Kidney (tissue), 14 donors: ENCODE results near the gene PCDHGB3. TPM values are rescaled to one million over a fixed set of nuclear protein-coding genes. Genes with fewer than 3 reads are reported as not detected.
"Not testable (repeated sequence)": the region's sequence is repeated elsewhere in the genome, so short reads cannot be mapped to it uniquely, and the experiment has no call there.

Source experiments
- DNase-seq, 5 donors: peaks; one replicate each; pipeline ENCODE4 v3.0.0-alpha.2; 2013 to 2020
- FAIRE-seq: peaks from 2 replicates; lab custom pipeline; 2012; peaks lifted over from hg19 to GRCh38; lab: Jason Lieb, UNC
- H3K27ac ChIP-seq, 2 donors: one replicate each; pipeline ENCODE4 v1.7.0; 2013; ENCODE audit warnings: low read depth in 2 of 2, low read length in 2 of 2, inconsistent platforms in 1 of 2
- H3K27me3 ChIP-seq: one replicate; pipeline ENCODE4 v1.7.1; 2013; ENCODE audit warnings: low read length, inconsistent platforms; ENCODE audit not compliant: control insufficient read depth, insufficient read depth
- H3K36me3 ChIP-seq, 3 donors: one replicate each; pipeline versions ENCODE4 v1.7.0 to v1.7.1; 2013; ENCODE audit warnings: low read length in 3 of 3, control low read depth in 1 of 3, inconsistent platforms in 1 of 3; ENCODE audit not compliant: insufficient read depth in 3 of 3, control insufficient read depth in 2 of 3
- H3K4me1 ChIP-seq, 3 donors: one replicate each; pipeline versions ENCODE4 v1.7.0 to v1.7.1; 2013; ENCODE audit warnings: low read length in 3 of 3, inconsistent platforms in 1 of 3, low read depth in 1 of 3; ENCODE audit not compliant: control insufficient read depth in 2 of 3, insufficient read depth in 2 of 3
- H3K4me3 ChIP-seq, 3 donors: one replicate each; pipeline versions ENCODE4 v1.7.0 to v1.8.1; 2013; ENCODE audit warnings: low read length in 3 of 3, control low read depth in 1 of 3, inconsistent platforms in 1 of 3
- H3K9ac ChIP-seq, 3 donors: one replicate each; pipeline versions ENCODE4 v1.7.0 to v1.7.1; 2013; ENCODE audit warnings: low read length in 3 of 3, control low read depth in 1 of 3, inconsistent platforms in 1 of 3
- H3K9me3 ChIP-seq, 3 donors: one replicate each; pipeline versions ENCODE4 v1.7.0 to v1.7.1; 2013; ENCODE audit warnings: low read length in 3 of 3, control low read depth in 1 of 3, inconsistent platforms in 1 of 3; ENCODE audit not compliant: control insufficient read depth in 2 of 3, insufficient read depth in 1 of 3
- intact Hi-C: fragments of 100-400 bp; cut with DNase I; formaldehyde crosslinking; loops from one replicate; pipeline ENCODE4 v1.11.1; 2022
- polyA plus RNA-seq: library from polyadenylated mRNA; stranded (reverse); fragments of 350-450 nt; fragmentation: Illumina TruSeq; extraction: RNeasy Lipid Tissue Mini Kit (QIAGEN cat#74804); gene quantifications from one replicate; pipeline ENCODE4 v1.2.3, GENCODE V29; 2014; ENCODE audit warnings: low read depth, low replicate concordance; ENCODE audit not compliant: insufficient read depth
- total RNA-seq: library from RNA; stranded (reverse); fragmentation: NEBNext Ultra II Directional; extraction: Animal tissue kit (Norgen Biotek cat#: 25700); gene quantifications from one replicate; pipeline ENCODE4 v1.2.1, GENCODE V29; 2021
- TF ChIP-seq, protein P1 (sequence below): IDR thresholded peaks from 3 replicates; pipeline ENCODE4 v1.5.1; 2012; ENCODE audit warnings: mild to moderate bottlenecking, moderate library complexity, borderline replicate concordance; ENCODE audit not compliant: insufficient read depth; ENCODE audit errors: extremely low read depth
- donor health status: control.
- donor health status: control.
- donor health status: control.
- donor health status: control.
- donor health status: control.
- donor health status: DM: yes; HTN: yes; CAD: no.
- donor health status: Normal renal cell carcinoma (clear cell type).

PCDHGB3 gene
- total and polyA plus RNA-seq, 2 donors from 2014 or later = 0.15 to 4.4 TPM

- H3K27me3 ChIP-seq = no peaks in the 10 kb centered on the region
- intact Hi-C loops = no loop called here
- no peak for FAIRE-seq
- H3K4me3 ChIP-seq = no peak overlapping the region
- TF ChIP-seq, protein P1, sequence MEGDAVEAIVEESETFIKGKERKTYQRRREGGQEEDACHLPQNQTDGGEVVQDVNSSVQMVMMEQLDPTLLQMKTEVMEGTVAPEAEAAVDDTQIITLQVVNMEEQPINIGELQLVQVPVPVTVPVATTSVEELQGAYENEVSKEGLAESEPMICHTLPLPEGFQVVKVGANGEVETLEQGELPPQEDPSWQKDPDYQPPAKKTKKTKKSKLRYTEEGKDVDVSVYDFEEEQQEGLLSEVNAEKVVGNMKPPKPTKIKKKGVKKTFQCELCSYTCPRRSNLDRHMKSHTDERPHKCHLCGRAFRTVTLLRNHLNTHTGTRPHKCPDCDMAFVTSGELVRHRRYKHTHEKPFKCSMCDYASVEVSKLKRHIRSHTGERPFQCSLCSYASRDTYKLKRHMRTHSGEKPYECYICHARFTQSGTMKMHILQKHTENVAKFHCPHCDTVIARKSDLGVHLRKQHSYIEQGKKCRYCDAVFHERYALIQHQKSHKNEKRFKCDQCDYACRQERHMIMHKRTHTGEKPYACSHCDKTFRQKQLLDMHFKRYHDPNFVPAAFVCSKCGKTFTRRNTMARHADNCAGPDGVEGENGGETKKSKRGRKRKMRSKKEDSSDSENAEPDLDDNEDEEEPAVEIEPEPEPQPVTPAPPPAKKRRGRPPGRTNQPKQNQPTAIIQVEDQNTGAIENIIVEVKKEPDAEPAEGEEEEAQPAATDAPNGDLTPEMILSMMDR = no peak
- no peaks in the 10 kb centered on the region for H3K36me3 ChIP-seq
- H3K4me1 ChIP-seq = no peaks in the 10 kb centered on the region
- no peak overlapping the region for H3K27ac ChIP-seq
- H3K9me3 ChIP-seq = peaks cover 0 to 39% (median 16%) of the 10 kb centered on the region in 3 donors
- H3K9ac ChIP-seq = no peak overlapping the region
- no peak for DNase-seq
These were observed 41.8 kb upstream of the PCDHGB3 start for GRCh38 chr5:141328231-141328630.

GRCh38 chr5:141330299-141331080 is 39.6 kb upstream of the PCDHGB3 start, which contains the start of gene PCDHGA1:
Gene PCDHGA1 (plus strand): TSS chr5:141330514.
- no peaks in the 10 kb centered on the region for H3K4me1 ChIP-seq
- FAIRE-seq = no peak
- H3K27me3 ChIP-seq = no peaks in the 10 kb centered on the region
- H3K9me3 ChIP-seq = peaks cover 0 to 39% (median 17%) of the 10 kb centered on the region in 3 donors
- intact Hi-C loops = no loop called here
- peak in 1 of 5 donors; percentile 9 for DNase-seq
- H3K9ac ChIP-seq = no peak within 1 kb of the TSS
- H3K4me3 ChIP-seq = peak within 1 kb of the TSS in 1 of 3 donors; percentile 8
- TF ChIP-seq, protein P1 = peak; percentile 21
- no peak within 1 kb of the TSS for H3K27ac ChIP-seq
- no peaks in the 10 kb centered on the region for H3K36me3 ChIP-seq

GRCh38 chr5:141332571-141332970 is 37.5 kb upstream of the PCDHGB3 start:
- H3K36me3 ChIP-seq, H3K4me3 ChIP-seq, H3K27ac ChIP-seq, H3K4me1 ChIP-seq, H3K27me3 ChIP-seq, H3K9ac ChIP-seq, FAIRE-seq, DNase-seq, intact Hi-C loops: not testable (repeated sequence)
- H3K9me3 ChIP-seq = peaks cover 0 to 45% (median 18%) of the 10 kb centered on the region in 3 donors

DNA sequence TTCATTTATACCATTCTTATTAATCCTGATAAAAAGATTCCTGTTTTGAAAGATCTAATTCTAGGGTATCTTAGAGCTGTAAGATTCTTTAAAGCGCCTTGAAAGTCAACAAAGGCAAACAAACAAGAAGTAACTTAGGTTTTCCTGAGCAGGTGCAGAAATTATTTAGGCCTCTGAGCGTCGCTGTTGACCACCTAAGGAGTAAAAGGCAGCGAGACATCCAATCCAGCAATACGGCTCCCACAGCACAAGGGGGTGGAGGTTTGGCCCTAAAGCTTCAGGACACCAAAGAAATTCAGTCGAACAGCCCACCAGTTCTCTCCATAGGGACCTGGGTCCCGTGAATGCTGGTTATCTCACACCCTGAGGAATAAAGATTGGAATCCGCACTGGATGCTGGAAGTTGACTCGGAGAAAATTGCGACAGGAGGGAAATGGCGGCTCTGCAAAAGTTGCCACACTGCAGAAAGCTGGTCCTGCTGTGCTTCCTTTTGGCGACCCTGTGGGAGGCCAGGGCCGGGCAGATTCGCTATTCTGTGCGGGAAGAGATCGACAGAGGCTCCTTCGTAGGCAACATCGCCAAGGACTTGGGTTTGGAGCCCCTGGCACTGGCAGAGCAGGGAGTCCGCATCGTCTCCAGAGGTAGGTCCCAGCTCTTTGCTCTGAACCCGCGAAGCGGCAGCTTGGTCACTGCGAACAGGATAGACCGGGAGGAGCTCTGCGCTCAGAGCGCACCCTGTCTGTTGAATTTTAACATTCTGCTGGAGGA is 31.3 kb upstream of the PCDHGB3 start, which contains the start of gene PCDHGA2:
PCDHGA2 (plus strand) TSS at position 223 of the 769 bp plus-strand sequence.
- DNase-seq = peak in 3 of 5 donors; percentile 57 to 80 (median 76)
- Histone ChIP-seq H3K9ac (no peak within 1 kb of the TSS), H3K4me3 (peak within 1 kb of the TSS; percentile 31 to 55 (median 42)), H3K9me3 (peaks cover 0 to 56% (median 26%) of the 10 kb centered on the region in 3 donors), H3K4me1 (no peaks in the 10 kb centered on the region), H3K36me3 (no peaks in the 10 kb centered on the region), H3K27ac (no peak within 1 kb of the TSS), H3K27me3 (no peaks in the 10 kb centered on the region)
- FAIRE-seq = no peak
- intact Hi-C loops = no loop called here
- TF ChIP-seq, protein P1 = peak; percentile 18

DNA sequence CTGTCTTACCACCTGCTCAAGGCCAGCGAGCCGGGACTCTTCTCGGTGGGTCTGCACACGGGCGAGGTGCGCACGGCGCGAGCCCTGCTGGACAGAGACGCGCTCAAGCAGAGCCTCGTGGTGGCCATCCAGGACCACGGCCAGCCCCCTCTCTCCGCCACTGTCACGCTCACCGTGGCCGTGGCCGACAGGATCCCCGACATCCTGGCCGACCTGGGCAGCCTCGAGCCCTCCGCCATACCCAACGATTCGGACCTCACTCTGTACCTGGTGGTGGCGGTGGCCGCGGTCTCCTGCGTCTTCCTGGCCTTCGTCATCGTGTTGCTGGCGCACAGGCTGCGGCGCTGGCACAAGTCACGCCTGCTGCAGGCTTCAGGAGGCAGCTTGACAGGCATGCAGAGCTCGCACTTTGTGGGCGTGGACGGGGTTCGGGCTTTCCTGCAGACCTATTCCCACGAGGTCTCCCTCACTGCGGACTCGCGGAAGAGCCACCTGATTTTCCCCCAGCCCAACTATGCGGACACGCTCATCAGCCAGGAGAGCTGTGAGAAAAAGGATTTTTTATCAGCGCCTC is 29.2 kb upstream of the PCDHGB3 start:
- H3K27ac ChIP-seq, H3K36me3 ChIP-seq, H3K4me1 ChIP-seq, DNase-seq, intact Hi-C loops, FAIRE-seq, H3K27me3 ChIP-seq, H3K9ac ChIP-seq, H3K4me3 ChIP-seq: not testable (repeated sequence)
- peaks cover 2 to 66% (median 24%) of the 10 kb centered on the region in 3 donors for H3K9me3 ChIP-seq
